H1 (cell line): Measurements from ENCODE around the gene CHCHD6. TPM values are rescaled to one million over a fixed set of nuclear protein-coding genes. Genes with fewer than 3 reads are reported as not detected.

Experiments used
- CHD1 ChIP-seq: IDR thresholded peaks from 2 replicates; pipeline ENCODE4 v1.6.1; 2012; ENCODE audit warnings: low read depth, low read length, improper control_type of control experiment
- KDM1A ChIP-seq: fragments of 200-600, 300-600 bp; sonication (generic); IDR thresholded peaks from 2 replicates; pipeline ENCODE4 v1.7.1; 2016; ENCODE audit warnings: mild to moderate bottlenecking, low read length, borderline replicate concordance
- KDM4A ChIP-seq: IDR thresholded peaks from one replicate; pipeline ENCODE4 v1.7.1; 2012; ENCODE audit warnings: low read depth, mild to moderate bottlenecking, moderate library complexity, low read length, inconsistent platforms; ENCODE audit not compliant: severe bottlenecking
- PHF8 ChIP-seq: fragments of 200-600 bp; sonication (generic); conservative IDR thresholded peaks from 2 replicates; pipeline ENCODE4 v1.7.1; 2012; ENCODE audit warnings: low read depth, mild to moderate bottlenecking, inconsistent platforms, low read length, moderate library complexity
- POLR2A ChIP-seq, 2 experiments: IDR thresholded peaks; 1 replicate in 1 of 2; 2 replicates in 1 of 2; pipeline ENCODE4 v1.6.1; 2011; ENCODE audit warnings: low read depth in 2 of 2, low read length in 2 of 2, mild to moderate bottlenecking in 2 of 2; ENCODE audit errors: control extremely low read depth in 1 of 2
- RAD21 ChIP-seq, 2 experiments: IDR thresholded peaks in 1 of 2; conservative IDR thresholded peaks in 1 of 2; 2 replicates each; pipeline ENCODE4 v1.6.1; 2011; ENCODE audit warnings: low read depth in 2 of 2, low read length in 2 of 2, improper control_type of control experiment in 1 of 2, inconsistent platforms in 1 of 2, mild to moderate bottlenecking in 1 of 2, moderate library complexity in 1 of 2
- RBBP5 ChIP-seq: IDR thresholded peaks from 2 replicates; pipeline ENCODE4 v1.7.1; 2012; ENCODE audit warnings: low read depth, mild to moderate bottlenecking, inconsistent platforms, low read length, moderate library complexity, borderline replicate concordance
- RXRA ChIP-seq: IDR thresholded peaks from 2 replicates; pipeline ENCODE4 v1.6.1; 2011; ENCODE audit warnings: low read depth, mild to moderate bottlenecking, low read length, moderate library complexity; ENCODE audit not compliant: insufficient read depth
- SAP30 ChIP-seq: fragments of 300-600 bp; sonication (generic); IDR thresholded peaks from 2 replicates; pipeline ENCODE4 v1.7.1; 2012; ENCODE audit warnings: low read length, moderate library complexity, mild to moderate bottlenecking, inconsistent platforms; ENCODE audit not compliant: insufficient read depth, insufficient replicate concordance
- polyA plus RNA-seq, 7 experiments: library from polyadenylated mRNA; depleted of rRNA in 3 of 7; stranded (reverse) in 5 of 7; unstranded in 2 of 7; fragments of >200 nt in 5 of 7; fragments of 200-250 nt in 2 of 7; gene quantifications; 1 replicate in 5 of 7; 2 replicates in 1 of 7; 4 replicates in 1 of 7; pipeline versions ENCODE4 v1.2.1 to v1.2.3, GENCODE V29; 2011 to 2013; ENCODE audit warnings: missing spikeins in 2 of 7, mixed read lengths in 2 of 7
- total RNA-seq: library from RNA; stranded (reverse); fragmentation: NEBNext Ultra II Directional; extraction: Animal tissue kit (Norgen Biotek cat#: 25700); gene quantifications from 2 replicates; pipeline ENCODE4 v1.2.1, GENCODE V29; 2021
- TF ChIP-seq, protein P1 (sequence below): fragments of 300-600 bp; sonication (generic); IDR thresholded peaks from 2 replicates; pipeline ENCODE4 v1.7.1; 2012; ENCODE audit warnings: low read length, moderate library complexity, mild to moderate bottlenecking, inconsistent platforms; ENCODE audit not compliant: insufficient replicate concordance
- TF ChIP-seq, protein P2 (sequence below): IDR thresholded peaks from 2 replicates; pipeline ENCODE4 v1.6.1; 2011; ENCODE audit warnings: low read depth, mild to moderate bottlenecking, low read length; ENCODE audit not compliant: insufficient read depth

Gene CHCHD6
- total and polyA plus RNA-seq, 2 of the 8 experiments (the other 6 are each of a cell fraction or from before 2014, with no cell fraction given): 32.4 to 37.6 TPM

DNA sequence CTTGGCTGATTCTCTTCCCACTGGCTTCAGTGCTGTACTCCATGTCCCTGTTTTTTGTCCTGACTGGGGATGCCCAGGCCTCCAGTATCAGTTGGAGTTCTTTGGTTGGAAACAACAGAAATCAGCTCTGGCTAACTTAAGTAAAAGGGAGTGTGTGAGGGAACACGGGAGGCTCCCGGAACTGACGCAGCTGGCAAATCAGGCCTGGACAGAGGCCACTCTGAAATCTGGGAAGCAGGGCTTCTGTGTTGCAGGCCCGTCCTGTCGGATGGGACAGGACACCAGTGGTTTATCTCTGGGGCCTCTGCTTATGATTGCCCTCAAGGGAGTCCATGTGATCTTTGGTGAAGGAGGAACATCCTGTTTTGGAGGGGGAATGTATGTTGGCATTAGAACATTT lies 124.3 kb downstream of the CHCHD6 start (continued):
- TF ChIP-seq, protein P1, sequence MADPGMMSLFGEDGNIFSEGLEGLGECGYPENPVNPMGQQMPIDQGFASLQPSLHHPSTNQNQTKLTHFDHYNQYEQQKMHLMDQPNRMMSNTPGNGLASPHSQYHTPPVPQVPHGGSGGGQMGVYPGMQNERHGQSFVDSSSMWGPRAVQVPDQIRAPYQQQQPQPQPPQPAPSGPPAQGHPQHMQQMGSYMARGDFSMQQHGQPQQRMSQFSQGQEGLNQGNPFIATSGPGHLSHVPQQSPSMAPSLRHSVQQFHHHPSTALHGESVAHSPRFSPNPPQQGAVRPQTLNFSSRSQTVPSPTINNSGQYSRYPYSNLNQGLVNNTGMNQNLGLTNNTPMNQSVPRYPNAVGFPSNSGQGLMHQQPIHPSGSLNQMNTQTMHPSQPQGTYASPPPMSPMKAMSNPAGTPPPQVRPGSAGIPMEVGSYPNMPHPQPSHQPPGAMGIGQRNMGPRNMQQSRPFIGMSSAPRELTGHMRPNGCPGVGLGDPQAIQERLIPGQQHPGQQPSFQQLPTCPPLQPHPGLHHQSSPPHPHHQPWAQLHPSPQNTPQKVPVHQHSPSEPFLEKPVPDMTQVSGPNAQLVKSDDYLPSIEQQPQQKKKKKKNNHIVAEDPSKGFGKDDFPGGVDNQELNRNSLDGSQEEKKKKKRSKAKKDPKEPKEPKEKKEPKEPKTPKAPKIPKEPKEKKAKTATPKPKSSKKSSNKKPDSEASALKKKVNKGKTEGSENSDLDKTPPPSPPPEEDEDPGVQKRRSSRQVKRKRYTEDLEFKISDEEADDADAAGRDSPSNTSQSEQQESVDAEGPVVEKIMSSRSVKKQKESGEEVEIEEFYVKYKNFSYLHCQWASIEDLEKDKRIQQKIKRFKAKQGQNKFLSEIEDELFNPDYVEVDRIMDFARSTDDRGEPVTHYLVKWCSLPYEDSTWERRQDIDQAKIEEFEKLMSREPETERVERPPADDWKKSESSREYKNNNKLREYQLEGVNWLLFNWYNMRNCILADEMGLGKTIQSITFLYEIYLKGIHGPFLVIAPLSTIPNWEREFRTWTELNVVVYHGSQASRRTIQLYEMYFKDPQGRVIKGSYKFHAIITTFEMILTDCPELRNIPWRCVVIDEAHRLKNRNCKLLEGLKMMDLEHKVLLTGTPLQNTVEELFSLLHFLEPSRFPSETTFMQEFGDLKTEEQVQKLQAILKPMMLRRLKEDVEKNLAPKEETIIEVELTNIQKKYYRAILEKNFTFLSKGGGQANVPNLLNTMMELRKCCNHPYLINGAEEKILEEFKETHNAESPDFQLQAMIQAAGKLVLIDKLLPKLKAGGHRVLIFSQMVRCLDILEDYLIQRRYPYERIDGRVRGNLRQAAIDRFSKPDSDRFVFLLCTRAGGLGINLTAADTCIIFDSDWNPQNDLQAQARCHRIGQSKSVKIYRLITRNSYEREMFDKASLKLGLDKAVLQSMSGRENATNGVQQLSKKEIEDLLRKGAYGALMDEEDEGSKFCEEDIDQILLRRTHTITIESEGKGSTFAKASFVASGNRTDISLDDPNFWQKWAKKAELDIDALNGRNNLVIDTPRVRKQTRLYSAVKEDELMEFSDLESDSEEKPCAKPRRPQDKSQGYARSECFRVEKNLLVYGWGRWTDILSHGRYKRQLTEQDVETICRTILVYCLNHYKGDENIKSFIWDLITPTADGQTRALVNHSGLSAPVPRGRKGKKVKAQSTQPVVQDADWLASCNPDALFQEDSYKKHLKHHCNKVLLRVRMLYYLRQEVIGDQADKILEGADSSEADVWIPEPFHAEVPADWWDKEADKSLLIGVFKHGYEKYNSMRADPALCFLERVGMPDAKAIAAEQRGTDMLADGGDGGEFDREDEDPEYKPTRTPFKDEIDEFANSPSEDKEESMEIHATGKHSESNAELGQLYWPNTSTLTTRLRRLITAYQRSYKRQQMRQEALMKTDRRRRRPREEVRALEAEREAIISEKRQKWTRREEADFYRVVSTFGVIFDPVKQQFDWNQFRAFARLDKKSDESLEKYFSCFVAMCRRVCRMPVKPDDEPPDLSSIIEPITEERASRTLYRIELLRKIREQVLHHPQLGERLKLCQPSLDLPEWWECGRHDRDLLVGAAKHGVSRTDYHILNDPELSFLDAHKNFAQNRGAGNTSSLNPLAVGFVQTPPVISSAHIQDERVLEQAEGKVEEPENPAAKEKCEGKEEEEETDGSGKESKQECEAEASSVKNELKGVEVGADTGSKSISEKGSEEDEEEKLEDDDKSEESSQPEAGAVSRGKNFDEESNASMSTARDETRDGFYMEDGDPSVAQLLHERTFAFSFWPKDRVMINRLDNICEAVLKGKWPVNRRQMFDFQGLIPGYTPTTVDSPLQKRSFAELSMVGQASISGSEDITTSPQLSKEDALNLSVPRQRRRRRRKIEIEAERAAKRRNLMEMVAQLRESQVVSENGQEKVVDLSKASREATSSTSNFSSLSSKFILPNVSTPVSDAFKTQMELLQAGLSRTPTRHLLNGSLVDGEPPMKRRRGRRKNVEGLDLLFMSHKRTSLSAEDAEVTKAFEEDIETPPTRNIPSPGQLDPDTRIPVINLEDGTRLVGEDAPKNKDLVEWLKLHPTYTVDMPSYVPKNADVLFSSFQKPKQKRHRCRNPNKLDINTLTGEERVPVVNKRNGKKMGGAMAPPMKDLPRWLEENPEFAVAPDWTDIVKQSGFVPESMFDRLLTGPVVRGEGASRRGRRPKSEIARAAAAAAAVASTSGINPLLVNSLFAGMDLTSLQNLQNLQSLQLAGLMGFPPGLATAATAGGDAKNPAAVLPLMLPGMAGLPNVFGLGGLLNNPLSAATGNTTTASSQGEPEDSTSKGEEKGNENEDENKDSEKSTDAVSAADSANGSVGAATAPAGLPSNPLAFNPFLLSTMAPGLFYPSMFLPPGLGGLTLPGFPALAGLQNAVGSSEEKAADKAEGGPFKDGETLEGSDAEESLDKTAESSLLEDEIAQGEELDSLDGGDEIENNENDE: no peak
- TF ChIP-seq KDM1A (no peak), SAP30 (no peak), KDM4A (no peak), RAD21 (IDR thresholded peaks at IDR 0.05 in 1 of 2, conservative IDR thresholded peaks at IDR 0.05 in 1 of 2; ENCODE audit: low read depth in 2 of 2, low read length in 2 of 2) (no peak), PHF8 (no peak), RXRA (no peak), POLR2A (IDR thresholded peaks at IDR 0.05; ENCODE audit: control extremely low read depth in 1 of 2, low read depth in 2 of 2, low read length in 2 of 2) (no peak), RBBP5 (no peak), CHD1 (no peak)
- TF ChIP-seq, protein P2, sequence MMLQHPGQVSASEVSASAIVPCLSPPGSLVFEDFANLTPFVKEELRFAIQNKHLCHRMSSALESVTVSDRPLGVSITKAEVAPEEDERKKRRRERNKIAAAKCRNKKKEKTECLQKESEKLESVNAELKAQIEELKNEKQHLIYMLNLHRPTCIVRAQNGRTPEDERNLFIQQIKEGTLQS: no peak
